GM19043 (cell line): Measurements from ENCODE around the gene C19orf25.
"Not testable (repeated sequence)": the region's sequence is repeated elsewhere in the genome, so short reads cannot be mapped to it uniquely, and the experiment has no call there.

Experiments
- ATAC-seq: cut with Tn5 transposase; IDR thresholded peaks from one replicate; pipeline ENCODE4 v1.9.1; 2021; ENCODE audit warnings: low read depth; ENCODE audit not compliant: unreplicated experiment

Gene C19orf25

GRCh38 chr19:1482361-1483130, 3.5 kb upstream of the C19orf25 start:
- no peak for ATAC-seq

- ATAC-seq, result no peak
These were observed 2.9 kb upstream of the C19orf25 start for GRCh38 chr19:1481893-1482360.

- no peak for ATAC-seq
These were observed 2.3 kb upstream of the C19orf25 start for GRCh38 chr19:1481224-1481892.

DNA sequence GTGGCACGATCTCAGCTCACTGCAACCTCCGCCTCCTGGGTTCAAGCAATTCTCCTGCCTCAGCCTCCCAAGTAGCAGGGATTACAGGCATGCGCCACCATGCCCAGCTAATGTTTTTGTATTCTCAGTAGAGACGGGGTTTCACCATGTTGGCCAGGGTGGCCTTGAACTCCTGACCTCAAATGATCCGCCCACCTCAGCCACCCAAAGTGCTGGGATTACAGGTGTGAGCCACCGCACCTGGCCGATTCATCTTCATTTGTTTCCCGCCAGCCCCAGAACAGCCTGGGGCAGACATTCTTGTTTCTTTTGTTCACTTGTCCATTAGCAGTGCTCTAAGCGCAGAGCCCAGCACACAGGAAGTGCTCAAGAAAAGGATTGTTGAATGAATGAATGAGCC, 2.0 kb downstream of the C19orf25 start:
- ATAC-seq, result not testable (repeated sequence)

DNA sequence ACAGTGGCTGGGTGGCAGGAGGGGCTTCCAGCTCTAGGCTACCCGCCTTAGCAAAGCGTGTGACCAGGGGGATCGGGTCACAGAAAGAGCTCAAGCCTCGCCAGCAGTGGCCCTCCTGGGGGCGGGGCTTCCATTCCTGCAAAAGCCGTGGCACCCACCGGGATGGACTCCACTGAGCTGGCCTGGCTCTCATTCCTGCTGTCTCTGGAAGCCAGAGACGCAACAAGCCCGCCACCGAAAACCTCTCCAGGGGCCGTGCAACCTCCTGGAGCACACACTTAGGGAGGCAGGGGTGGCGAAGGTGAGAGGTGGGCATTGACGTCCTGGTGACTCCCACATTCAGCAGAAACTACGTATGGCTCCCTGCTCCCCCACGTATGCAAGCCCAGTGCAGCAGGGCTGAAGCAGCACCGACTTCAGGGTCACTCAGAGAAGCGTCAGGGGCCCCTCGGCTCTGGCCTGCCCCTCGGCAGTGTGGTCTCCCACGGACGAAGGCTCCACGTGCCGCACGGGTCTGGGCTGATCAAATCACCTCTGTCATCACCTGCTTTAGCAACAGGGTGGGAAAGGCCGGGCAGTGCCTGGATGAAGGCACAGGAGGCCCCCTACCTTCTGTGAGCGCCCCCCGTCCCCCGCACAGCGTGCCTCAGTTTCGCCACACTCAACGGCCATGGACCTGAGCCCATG, 3.1 kb downstream of the C19orf25 start:
- ATAC-seq, result no peak

DNA sequence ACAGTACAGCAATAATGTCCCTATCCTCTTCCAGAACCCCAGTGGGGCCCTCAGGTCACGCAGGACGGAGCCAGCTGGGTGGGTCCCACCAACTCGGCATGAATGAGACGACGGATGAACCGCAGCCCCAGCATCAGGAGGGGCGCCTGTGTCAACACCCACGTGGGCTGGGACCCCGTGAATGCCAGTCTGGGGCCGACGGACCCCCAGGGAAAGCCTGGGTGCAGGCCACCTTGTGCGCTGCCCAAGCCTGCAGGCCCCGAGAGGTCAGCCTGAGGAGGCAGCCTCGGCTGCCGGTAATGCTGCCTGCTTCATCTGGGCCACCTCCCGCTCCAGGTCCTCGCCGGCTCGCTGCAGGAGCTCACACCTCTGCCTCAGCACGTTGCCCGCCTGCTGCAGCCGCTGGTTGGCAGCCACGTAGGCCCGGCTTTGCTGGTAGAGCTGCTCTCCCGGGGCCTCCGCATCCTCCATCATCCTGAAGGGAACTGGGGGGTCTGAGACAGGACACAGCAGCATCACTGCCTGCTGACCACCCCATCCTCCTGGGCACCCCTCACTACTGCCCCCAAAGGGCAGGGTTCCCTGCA, 4.2 kb downstream of the C19orf25 start:
- ATAC-seq, result no peak

GRCh38 chr19:1474011-1474764, 4.8 kb downstream of the C19orf25 start:
- ATAC-seq, result no peak

DNA sequence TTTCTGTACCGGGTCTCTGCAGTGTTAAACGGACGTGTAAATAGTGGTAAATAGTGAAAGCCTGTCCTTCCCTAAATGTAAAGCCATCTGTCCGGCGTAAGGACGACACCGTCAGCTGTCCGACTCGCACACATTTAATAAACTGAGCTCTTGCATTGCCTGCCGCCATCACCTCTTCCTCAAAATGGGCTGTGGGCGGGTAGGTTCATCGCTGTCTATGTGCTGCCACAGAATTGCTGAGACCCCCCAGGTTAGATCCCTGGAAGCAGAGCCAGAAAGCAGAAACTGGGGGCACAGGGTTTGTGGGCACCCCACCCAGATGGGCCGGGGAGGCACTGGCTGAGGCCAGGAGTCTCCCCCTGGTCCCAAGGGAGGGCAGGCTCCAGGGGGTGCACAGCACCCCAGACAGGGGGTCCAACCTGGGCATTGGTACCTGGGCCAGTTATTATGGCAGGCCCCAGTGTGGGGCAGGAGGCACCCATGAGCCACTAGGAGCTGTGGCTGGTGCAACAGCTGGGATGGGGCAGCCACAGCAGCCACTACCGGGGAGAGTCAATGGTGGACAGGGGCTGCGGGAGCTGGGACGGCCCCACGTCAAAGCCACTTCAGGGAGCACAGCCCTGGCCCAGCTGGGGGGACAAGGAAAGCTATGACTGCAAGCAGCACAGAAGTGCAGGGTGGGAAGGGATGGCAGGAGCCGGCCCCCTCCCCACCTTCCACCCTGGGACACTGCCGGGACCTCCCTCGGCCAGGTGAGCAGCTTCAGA, 5.7 kb downstream of the C19orf25 start:
- no peak for ATAC-seq

GRCh38 chr19:1472231-1473084, 6.6 kb downstream of the C19orf25 start:
- ATAC-seq, result no peak

- no peak for ATAC-seq
These were observed 7.4 kb downstream of the C19orf25 start for GRCh38 chr19:1471515-1472160.

GRCh38 chr19:1471010-1471514, 8.0 kb downstream of the C19orf25 start:
- no peak for ATAC-seq

GRCh38 chr19:1470305-1471009, 8.6 kb downstream of the C19orf25 start:
- ATAC-seq, result no peak

DNA sequence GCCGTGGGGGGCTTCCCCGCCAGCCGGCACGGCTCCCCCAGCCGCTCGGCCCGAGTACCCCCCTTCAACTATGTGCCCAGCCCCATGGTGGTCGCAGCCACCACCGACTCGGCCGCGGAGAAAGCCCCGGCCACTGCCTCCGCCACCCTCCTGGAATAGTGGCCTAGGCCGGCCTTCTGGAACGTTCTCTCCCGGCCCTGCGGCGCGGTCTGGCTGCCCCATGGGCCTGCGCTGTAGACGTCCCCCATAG, 9.0 kb downstream of the C19orf25 start:
- ATAC-seq, result no peak

DNA sequence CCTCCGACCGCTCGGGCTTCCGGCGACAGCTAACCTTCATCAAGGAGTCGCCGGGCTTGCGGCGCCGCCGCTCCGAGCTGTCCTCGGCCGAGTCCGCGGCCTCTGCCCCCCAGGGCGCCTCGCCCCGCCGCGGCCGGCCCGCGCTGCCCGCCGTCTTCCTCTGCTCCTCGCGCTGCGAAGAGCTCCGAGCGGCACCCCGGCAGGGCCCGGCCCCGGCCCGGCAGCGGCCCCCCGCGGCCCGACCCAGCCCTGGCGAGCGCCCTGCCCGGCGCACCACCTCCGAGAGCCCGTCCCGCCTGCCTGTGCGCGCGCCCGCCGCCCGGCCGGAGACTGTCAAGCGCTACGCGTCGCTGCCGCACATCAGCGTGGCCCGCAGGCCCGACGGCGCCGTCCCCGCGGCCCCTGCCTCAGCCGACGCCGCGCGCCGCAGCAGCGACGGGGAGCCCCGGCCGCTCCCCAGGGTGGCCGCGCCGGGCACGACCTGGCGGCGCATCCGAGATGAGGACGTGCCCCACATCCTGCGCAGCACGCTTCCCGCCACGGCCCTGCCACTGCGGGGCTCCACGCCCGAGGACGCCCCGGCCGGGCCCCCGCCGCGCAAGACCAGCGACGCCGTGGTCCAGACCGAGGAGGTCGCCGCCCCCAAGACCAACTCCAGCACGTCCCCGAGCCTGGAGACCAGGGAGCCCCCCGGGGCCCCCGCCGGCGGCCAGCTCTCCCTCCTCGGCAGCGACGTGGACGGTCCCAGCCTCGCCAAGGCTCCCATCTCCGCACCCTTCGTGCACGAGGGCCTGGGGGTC, 9.6 kb downstream of the C19orf25 start:
- no peak for ATAC-seq

DNA sequence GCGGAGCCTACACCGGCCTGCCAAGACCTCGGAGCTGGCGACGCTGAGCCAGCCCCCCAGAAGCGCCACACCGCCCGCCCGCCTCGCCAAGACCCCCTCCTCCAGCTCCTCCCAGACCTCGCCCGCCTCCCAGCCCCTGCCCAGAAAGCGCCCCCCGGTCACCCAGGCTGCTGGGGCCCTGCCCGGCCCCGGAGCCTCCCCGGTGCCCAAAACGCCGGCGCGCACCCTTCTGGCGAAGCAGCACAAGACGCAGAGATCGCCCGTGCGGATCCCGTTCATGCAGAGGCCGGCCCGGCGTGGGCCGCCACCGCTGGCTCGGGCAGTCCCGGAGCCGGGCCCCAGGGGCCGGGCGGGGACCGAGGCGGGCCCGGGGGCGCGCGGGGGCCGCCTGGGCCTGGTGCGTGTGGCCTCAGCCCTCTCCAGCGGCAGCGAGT, 10.2 kb downstream of the C19orf25 start:
- ATAC-seq, result no peak

GRCh38 chr19:1468274-1468820, 10.7 kb downstream of the C19orf25 start:
- ATAC-seq, result no peak
